IMR-90 (cell line): Measurements from ENCODE around the gene BET1. TPM values are rescaled to one million over a fixed set of nuclear protein-coding genes. Genes with fewer than 3 reads are reported as not detected.

Source experiments
- ATAC-seq: fragments of 200-7000 bp; cut with Tn5 transposase; 2 replicates; pipeline ENCODE4 v1.9.1; 2020; ENCODE audit warnings: low read depth, mild to moderate bottlenecking, moderate library complexity
- BruUV-seq: library from RNA; stranded (reverse); fragments of 400-500 nt; replicated peaks from 2 replicates; lab custom pipeline; 2021; lab: Mats Ljungman, UMichigan
- CTCF ChIA-PET: fragments of 300-600 bp; formaldehyde crosslinking; extraction: SDS; loops from one replicate; lab custom pipeline; 2021; ENCODE audit warnings: antibody characterized with exemption; lab: Yijun Ruan, JAX
- POLR2A ChIA-PET: fragments of 300-600 bp; sonication (Branson Sonifier 250); formaldehyde crosslinking; loops from one replicate; lab custom pipeline; 2022; ENCODE audit warnings: antibody characterized with exemption; ENCODE audit not compliant: unreplicated experiment; lab: Charles Lee
- DNase-seq: peaks from one replicate; pipeline ENCODE4 v3.0.0; 2013
- H2AFZ ChIP-seq: replicated peaks from 2 replicates; pipeline ENCODE3; 2013; ENCODE audit warnings: low read length, mild to moderate bottlenecking; ENCODE audit not compliant: poor library complexity
- H2AK5ac ChIP-seq: 2 replicates; pipeline ENCODE4 v1.6.1; 2013; ENCODE audit warnings: low read depth, low read length, inconsistent platforms
- H2AK9ac ChIP-seq: replicated peaks from 2 replicates; pipeline ENCODE3; 2013; ENCODE audit warnings: mild to moderate bottlenecking, low read depth, low read length, moderate library complexity; ENCODE audit not compliant: poor library complexity
- H2BK120ac ChIP-seq: 2 replicates; pipeline ENCODE4 v1.6.1; 2013; ENCODE audit warnings: low read depth, low read length, inconsistent platforms
- H2BK15ac ChIP-seq: 3 replicates; pipeline ENCODE4 v1.6.1; 2013; ENCODE audit warnings: low read depth, low read length, inconsistent platforms
- H2BK20ac ChIP-seq: 2 replicates; pipeline ENCODE4 v1.6.1; 2013; ENCODE audit warnings: low read depth, mild to moderate bottlenecking, inconsistent platforms, low read length, moderate library complexity
- H2BK5ac ChIP-seq: 2 replicates; pipeline ENCODE4 v1.6.1; 2013; ENCODE audit warnings: mild to moderate bottlenecking, low read depth, low read length, inconsistent platforms; ENCODE audit not compliant: poor library complexity, severe bottlenecking
- H3K14ac ChIP-seq: replicated peaks from 2 replicates; pipeline ENCODE4 v1.6.1; 2013; ENCODE audit warnings: low read depth, low read length, inconsistent platforms
- H3K18ac ChIP-seq: 2 replicates; pipeline ENCODE4 v1.6.1; 2013; ENCODE audit warnings: low read depth, low read length, control low read depth
- H3K23ac ChIP-seq: 2 replicates; pipeline ENCODE4 v1.6.1; 2013; ENCODE audit warnings: low read depth, low read length, inconsistent platforms
- H3K27ac ChIP-seq: 2 replicates; pipeline ENCODE4 v1.5.1; 2013; ENCODE audit warnings: mild to moderate bottlenecking, control low read depth, low read length; ENCODE audit not compliant: insufficient read depth
- H3K27me3 ChIP-seq: 2 replicates; pipeline ENCODE4 v1.6.1; 2013; ENCODE audit warnings: low read length; ENCODE audit not compliant: control insufficient read depth, insufficient read depth
- H3K36me3 ChIP-seq: 2 replicates; pipeline ENCODE4 v1.6.1; 2013; ENCODE audit warnings: low read length, mixed read lengths; ENCODE audit not compliant: control insufficient read depth, insufficient read depth
- H3K4ac ChIP-seq: 2 replicates; pipeline ENCODE4 v1.6.1; 2013; ENCODE audit warnings: low read depth, low read length, inconsistent platforms
- H3K4me1 ChIP-seq: 2 replicates; pipeline ENCODE4 v1.6.1; 2013; ENCODE audit warnings: low read length, mixed read lengths; ENCODE audit not compliant: control insufficient read depth, insufficient read depth
- H3K4me2 ChIP-seq: 2 replicates; pipeline ENCODE4 v1.6.1; 2013; ENCODE audit warnings: low read depth, mild to moderate bottlenecking, control low read depth, low read length, moderate library complexity
- H3K4me3 ChIP-seq: 2 replicates; pipeline ENCODE4 v1.5.1; 2013; ENCODE audit warnings: low read depth, mild to moderate bottlenecking, control low read depth, low read length, moderate library complexity; ENCODE audit not compliant: insufficient read depth
- H3K56ac ChIP-seq: 2 replicates; pipeline ENCODE4 v1.6.1; 2013; ENCODE audit warnings: low read length, inconsistent platforms; ENCODE audit not compliant: insufficient read depth; ENCODE audit errors: extremely low read depth
- H3K79me1 ChIP-seq, 2 experiments: 2 replicates each; pipeline ENCODE4 v1.6.1; 2013; ENCODE audit warnings: low read length in 2 of 2, inconsistent platforms in 1 of 2, low read depth in 1 of 2
- H3K9ac ChIP-seq: 2 replicates; pipeline ENCODE4 v1.6.1; 2013; ENCODE audit warnings: low read depth, low read length, control low read depth
- H3K9me1 ChIP-seq: 2 replicates; pipeline ENCODE4 v1.6.1; 2013; ENCODE audit warnings: low read length, inconsistent platforms; ENCODE audit not compliant: insufficient read depth
- H3K9me3 ChIP-seq: 2 replicates; pipeline ENCODE4 v1.6.1; 2013; ENCODE audit warnings: low read length; ENCODE audit not compliant: control insufficient read depth, insufficient read depth
- H4K20me1 ChIP-seq: 2 replicates; pipeline ENCODE4 v1.6.1; 2013; ENCODE audit warnings: low read length, inconsistent platforms; ENCODE audit not compliant: insufficient read depth
- H4K5ac ChIP-seq: 2 replicates; pipeline ENCODE4 v1.6.1; 2013; ENCODE audit warnings: mild to moderate bottlenecking, low read depth, low read length, control low read depth
- H4K8ac ChIP-seq, 2 experiments: 2 replicates each; pipeline ENCODE4 v1.6.1; 2013; ENCODE audit warnings: low read depth in 2 of 2, low read length in 2 of 2, control low read depth in 1 of 2, inconsistent platforms in 1 of 2
- H4K91ac ChIP-seq: 2 replicates; pipeline ENCODE4 v1.6.1; 2013; ENCODE audit warnings: low read depth, low read length, inconsistent platforms; ENCODE audit not compliant: insufficient read depth
- BHLHE40 ChIP-seq: fragments of 150-350 bp; IDR thresholded peaks from 2 replicates; pipeline ENCODE4 v1.6.1; 2016; ENCODE audit warnings: mild to moderate bottlenecking, low read depth, low read length
- CEBPB ChIP-seq: IDR thresholded peaks from 2 replicates; pipeline ENCODE4 v1.6.1; 2012; ENCODE audit warnings: low read depth, low read length, improper control_type of control experiment
- ELK1 ChIP-seq: fragments of 150-350 bp; IDR thresholded peaks from 2 replicates; pipeline ENCODE4 v1.6.1; 2016; ENCODE audit warnings: low read depth, mild to moderate bottlenecking, low read length, moderate library complexity, borderline replicate concordance
- FOS ChIP-seq: fragments of 150-350 bp; IDR thresholded peaks from 2 replicates; pipeline ENCODE4 v1.6.1; 2016; ENCODE audit warnings: low read depth, low read length
- RAD21 ChIP-seq: IDR thresholded peaks from 2 replicates; pipeline ENCODE4 v1.6.1; 2012; ENCODE audit warnings: low read length, improper control_type of control experiment
- USF2 ChIP-seq: fragments of 150-350 bp; IDR thresholded peaks from 2 replicates; pipeline ENCODE4 v1.6.1; 2017; ENCODE audit warnings: mild to moderate bottlenecking, antibody characterized with exemption, low read length, low read depth
- WGBS, 2 experiments: methylation state at CpG; one replicate each; pipeline versions ENCODE4 v1.1.5 to v1.1.7; 2013; ENCODE audit warnings: missing lambda C conversion rate in 2 of 2; ENCODE audit not compliant: insufficient read length in 1 of 2; ENCODE audit errors: extremely low coverage in 2 of 2; 5-methylcytosine and 5-hydroxymethylcytosine counted together
- dilution Hi-C: fragments of 300-500 bp; cut with HindIII; formaldehyde crosslinking; loops from one replicate; pipeline ENCODE4 v1.14.3; 2018; ENCODE audit warnings: low sequenced_read_pairs; ENCODE audit not compliant: unreplicated experiment
- in situ Hi-C: fragments of 300-500 bp; cut with MboI; formaldehyde crosslinking; loops from 3 replicates; pipeline ENCODE4 v1.14.3; 2019; ENCODE audit warnings: low sequenced_read_pairs, inconsistent platforms, mixed read lengths
- intact Hi-C: fragments of 100-400 bp; cut with micrococcal nuclease; formaldehyde crosslinking; loops from 2 replicates; pipeline ENCODE4 v1.10.0; 2022
- polyA plus RNA-seq, 3 experiments: library from polyadenylated mRNA; depleted of rRNA; stranded (reverse); fragments of >200 nt; gene quantifications; 2 replicates each; pipeline ENCODE4 v1.2.3, GENCODE V29; 2012; ENCODE audit warnings: low replicate concordance in 1 of 3
- total RNA-seq: library from RNA; depleted of rRNA; stranded (reverse); fragments of >200 nt; gene quantifications from 2 replicates; pipeline ENCODE4 v1.2.3, GENCODE V29; 2012

BET1 gene
- total and polyA plus RNA-seq, 2 of the 4 experiments (the other 2 are of a cell fraction): 9.9 to 33.2 TPM

GRCh38 chr7:93968911-93969620, 35.1 kb downstream of the BET1 start:
- H3K14ac ChIP-seq: 0 out of 2 replicates have a peak overlapping the region, but pooled peaks have one; percentile 33
- H2BK15ac ChIP-seq: no peak overlapping the region
- no peak; the same call in 1 of the 2 replicates for ATAC-seq
- no peaks in the 10 kb centered on the region for H3K9me3 ChIP-seq
- H3K4me3 ChIP-seq: no peak overlapping the region
- no peak overlapping the region for H2AK9ac ChIP-seq
- H3K27ac ChIP-seq: no peak overlapping the region
- no peaks in the 10 kb centered on the region for H3K27me3 ChIP-seq
- no peak overlapping the region; the same call in 1 of the 2 replicates for H4K5ac ChIP-seq
- H3K23ac ChIP-seq: no peak overlapping the region
- in situ Hi-C loops (no loop called here), dilution Hi-C loops (no loop called here), intact Hi-C loops (no loop called here)
- no peak overlapping the region for H3K9ac ChIP-seq
- H2AK5ac ChIP-seq: no peak overlapping the region
- peaks cover 1% of the 10 kb centered on the region; the same call in 1 of the 2 replicates for H3K4me1 ChIP-seq
- no peak overlapping the region for H4K8ac ChIP-seq
- no peak overlapping the region for H2BK20ac ChIP-seq
- POLR2A ChIA-PET: no interaction called here
- no peak overlapping the region for H3K4ac ChIP-seq
- H3K18ac ChIP-seq: no peak overlapping the region
- no peaks in the 10 kb centered on the region for H4K20me1 ChIP-seq
- H2BK5ac ChIP-seq: no peak overlapping the region
- H2AFZ ChIP-seq: no peak overlapping the region
- no peaks in the 10 kb centered on the region for H3K79me1 ChIP-seq
- no peak for DNase-seq
- TF ChIP-seq RAD21 (no peak), ELK1 (no peak), BHLHE40 (no peak), CEBPB (no peak; the same call in 1 of the 2 replicates), FOS (no peak), USF2 (no peak)
- no peak overlapping the region for H3K56ac ChIP-seq
- no peak overlapping the region for H3K4me2 ChIP-seq
- H2BK120ac ChIP-seq: no peak overlapping the region
- CTCF ChIA-PET: no interaction called here
- H3K9me1 ChIP-seq: no peaks in the 10 kb centered on the region
- no peak overlapping the region for H4K91ac ChIP-seq
- no CpG with 5 or more reads among the region's 2 CpGs for WGBS, 2 experiments
- BruUV-seq: no TSS peak
- H3K36me3 ChIP-seq: no peaks in the 10 kb centered on the region
